Activated CD4-positive, alpha-beta T cell treated with anti-CD3 and anti-CD28 coated beads, Interleukin-10, Interleukin-2, amounts not matched to agents 100 ng/mL and 50 ng/mL, durations not matched to agents 16 hours and 8 hours (primary cell): ENCODE data around the gene C9orf85.
"Not testable (repeated sequence)": the region's sequence is repeated elsewhere in the genome, so short reads cannot be mapped to it uniquely, and the experiment has no call there.

Experiments
- DNase-seq: peaks from one replicate; pipeline ENCODE4 v3.0.0-alpha.2; 2020

The C9orf85 gene

DNA sequence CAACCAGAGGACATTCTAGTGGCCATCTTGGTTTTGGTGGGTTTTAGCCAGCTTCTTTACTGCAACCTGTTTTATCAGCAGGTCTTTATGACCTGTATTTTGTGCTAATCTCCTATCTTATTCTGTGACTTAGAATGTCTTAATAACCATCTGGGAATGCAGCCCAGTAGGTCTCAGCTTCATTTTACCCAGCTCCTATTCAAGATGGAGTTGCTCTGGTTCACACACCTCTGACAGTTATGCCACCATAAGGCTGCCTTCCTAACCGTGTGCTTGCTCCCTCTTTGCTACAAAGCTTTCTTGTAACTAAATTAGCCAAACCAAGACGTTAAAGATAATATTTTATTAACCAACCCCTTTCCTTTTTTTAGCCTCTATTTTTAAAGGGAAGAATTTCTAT, 43.2 kb downstream of the C9orf85 start:
- DNase-seq, result not testable (repeated sequence)

DNA sequence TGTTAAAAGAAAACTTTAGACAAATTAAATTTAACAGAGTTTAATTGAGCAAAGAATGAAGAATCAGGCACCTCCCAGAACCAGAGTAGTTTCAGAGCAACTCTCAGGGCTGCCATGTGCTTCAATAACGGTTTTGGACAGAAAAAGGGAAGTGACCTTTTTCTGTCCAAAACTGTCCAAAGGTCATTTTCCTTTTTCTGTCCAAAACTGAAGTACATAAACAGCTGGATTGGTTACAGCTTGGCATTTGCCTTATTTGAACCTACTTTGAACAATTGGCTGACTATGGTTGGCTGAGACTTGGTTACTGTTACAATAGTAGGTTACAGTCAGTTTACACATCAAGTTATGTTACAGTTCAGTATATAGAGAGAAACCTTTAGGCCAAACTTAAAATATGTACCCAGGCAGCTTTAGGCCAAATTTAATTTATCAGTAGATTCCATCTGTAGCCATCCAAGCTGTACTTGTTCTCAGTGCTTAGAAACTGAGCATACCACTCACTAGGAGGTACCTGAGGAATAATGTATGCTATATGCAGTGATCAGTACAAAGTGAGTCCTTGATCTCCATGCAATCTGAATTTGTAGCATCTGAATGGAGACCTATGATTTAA, 44.0 kb downstream of the C9orf85 start:
- DNase-seq, result no peak

DNA sequence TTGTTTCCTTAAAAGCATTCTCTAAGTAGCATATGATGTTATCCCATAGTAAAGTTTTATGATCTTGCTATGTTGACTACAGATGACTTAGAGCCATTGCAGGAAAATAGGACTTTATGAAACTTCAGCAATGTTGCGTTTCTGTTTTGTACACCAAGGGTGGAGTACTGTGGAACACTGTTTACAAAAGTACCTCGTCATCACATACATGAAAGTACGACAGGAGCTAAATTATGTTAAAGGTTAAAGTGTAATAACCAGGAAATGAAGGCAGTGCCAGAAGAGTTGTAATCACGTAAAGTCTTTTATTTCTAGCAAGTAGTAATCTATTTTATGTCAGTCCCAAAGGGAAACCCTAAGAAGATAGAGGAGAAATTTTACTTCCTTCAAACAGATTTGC, 50.9 kb downstream of the C9orf85 start:
- no peak for DNase-seq

DNA sequence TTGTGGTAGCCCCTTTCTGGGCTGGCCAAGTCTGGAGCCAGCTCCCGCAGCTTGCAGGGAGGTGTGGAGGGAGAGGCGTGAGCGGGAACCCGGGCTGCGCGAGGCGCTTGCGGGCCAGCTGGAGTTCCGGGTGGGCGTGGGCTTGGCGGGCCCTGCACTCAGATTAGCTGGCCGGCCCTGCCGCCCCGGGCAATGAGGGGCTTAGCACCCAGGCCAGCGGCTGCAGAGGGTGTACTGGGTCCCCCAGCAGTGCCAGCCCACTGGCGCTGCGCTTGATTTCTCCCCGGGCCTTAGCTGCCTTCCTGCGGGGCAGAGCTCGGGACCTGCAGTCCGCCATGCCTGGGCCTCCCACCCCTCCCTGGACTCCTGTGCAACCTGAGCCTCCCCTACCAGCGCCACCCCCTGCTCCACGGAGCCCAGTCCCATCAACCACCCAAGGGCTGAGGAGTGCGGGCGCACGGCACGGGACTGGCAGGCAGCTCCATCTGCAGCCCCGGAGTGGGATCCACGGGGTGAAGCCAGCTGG, 52.1 kb downstream of the C9orf85 start:
- DNase-seq, result not testable (repeated sequence)

DNA sequence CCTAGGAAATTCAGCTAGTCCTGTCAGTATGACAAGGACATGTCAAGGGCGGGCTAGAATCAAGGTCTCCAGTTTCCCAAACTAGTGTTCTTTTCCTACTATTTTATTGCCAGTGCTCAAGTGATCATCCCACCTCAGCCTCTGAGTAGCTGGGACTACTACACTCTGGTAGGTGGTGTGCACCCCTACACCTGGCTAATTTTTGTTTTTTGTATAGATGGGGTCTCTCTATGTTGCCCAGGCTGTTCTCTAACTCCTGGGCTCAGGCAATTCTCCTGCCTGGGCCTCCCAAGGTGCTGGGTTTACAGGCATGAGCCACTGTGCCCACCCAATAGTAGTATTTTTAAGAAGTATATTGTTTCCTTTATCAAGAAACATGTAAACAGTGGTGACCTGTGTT, 54.0 kb downstream of the C9orf85 start:
- no peak for DNase-seq

DNA sequence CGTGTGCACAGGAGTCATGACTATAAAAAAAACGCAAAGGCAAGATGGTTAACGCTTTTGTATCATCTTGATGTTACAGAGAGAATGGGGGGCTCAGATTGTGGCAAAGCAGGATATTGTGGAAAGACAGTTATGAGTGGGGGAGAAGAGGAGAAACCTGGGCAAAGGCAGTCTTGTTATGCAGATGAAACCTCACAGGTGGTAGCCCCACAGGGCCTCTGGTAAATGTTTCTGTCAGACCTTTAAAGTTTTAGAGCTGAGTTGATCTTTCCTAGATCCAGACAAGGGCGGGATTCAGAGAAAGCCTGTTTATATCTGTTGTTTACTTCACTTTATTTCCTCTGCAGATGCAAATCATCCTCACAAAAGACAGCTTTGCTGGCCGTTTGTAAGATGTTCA, 55.2 kb downstream of the C9orf85 start:
- DNase-seq, result no peak

DNA sequence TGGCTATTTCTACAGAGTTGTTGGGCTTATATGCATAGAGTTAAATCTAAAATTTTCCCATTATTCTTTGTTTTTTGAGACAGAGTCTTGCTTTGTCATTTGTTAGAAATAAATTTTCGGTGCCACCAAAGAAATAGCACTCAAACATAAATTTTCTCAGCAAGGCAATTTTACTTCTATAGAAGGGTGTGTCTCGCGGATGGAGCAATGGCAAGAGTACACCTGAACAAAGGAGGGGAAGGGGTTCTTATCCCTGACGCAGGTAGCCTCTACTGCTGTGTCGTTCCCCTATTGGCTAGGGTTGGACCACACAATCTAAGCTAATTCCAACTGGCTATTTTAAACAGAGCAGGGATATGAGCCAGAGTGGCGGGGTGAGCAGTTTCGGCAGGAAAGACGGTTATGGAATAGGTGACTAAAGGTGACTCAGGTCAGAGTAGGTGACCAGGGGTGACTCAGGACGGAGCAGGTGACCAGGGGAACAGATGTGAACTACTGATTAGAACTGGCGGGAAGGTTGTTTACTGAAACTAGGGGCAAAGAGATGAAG, 57.2 kb downstream of the C9orf85 start:
- DNase-seq, result no peak

DNA sequence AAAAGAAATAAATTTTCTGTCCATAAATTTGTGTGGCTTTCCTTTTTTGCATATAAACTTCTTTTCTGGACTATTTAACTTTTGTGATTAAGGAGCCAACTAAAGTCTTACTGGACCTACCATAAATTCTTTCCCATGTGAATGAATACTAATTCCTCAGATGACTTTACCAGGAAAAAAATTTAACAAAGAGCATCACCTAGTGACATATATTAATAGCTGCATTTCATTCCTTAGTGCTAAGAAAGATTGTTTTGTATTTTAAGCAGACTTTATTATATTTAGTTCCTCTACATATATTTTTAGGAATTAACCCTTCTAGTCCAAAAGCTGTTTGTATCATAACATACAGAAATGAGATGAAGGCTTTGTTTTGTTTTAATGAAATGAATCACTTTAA, 64.4 kb downstream of the C9orf85 start:
- no peak for DNase-seq

DNA sequence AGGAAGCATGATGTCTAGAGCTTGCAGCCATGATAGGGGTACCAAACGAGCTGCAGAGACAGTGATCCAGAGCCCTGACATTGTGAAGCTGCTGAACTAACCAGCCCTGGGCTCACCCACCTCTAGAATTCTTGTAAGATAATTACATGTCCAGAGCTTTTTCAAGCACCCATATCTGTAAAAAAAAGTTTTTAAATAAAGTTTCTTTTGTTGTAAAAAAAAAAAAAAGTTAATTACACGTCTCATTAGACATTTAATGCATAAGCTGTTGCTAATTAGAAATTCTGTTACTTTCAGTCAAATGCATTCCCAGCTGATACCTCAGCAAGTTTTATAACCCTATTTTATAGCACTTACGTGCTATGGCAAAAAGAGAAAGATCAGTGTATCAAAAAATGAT, 65.6 kb downstream of the C9orf85 start:
- no peak for DNase-seq

DNA sequence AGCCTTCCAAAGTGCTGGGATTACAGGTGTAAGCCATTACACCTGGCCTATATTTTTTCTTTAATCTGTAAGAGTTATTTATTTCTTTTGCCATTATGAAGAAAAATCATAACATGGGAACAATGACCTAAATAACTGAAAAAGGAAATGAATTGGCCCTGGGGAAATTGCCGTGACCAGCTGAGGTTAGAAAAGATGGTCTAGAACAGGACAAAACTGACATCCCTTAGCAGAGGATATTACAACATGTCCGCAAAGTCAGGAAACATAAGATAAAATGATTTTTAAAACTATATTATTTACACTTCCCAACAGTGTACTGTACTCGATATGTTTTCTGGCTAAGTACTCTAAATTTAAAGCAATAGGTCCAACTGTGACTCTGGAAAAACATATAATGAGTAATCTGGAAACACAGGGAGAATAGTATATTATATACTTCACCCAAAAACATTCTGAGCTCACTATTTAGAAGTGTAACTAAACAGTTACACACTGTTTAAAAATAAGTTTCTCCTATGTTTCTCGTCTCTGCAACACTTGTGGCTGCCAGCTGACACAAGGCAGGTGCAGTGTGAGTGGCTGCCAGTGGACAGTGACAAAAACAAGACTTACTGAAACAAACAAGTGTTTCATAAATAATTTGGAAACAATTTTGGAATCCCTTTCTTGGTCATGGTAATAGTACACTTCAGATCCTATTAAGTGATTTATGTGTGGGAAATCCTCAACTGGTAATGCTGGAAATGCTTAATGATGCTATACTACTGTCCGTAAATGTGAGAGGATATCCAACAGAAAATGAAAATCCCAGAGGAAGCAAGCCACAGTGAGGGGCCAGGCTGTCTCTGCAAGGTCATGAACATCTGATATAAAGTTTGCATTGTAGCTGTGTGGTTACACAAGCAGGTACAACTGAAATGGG, 69.1 kb downstream of the C9orf85 start:
- no peak for DNase-seq

DNA sequence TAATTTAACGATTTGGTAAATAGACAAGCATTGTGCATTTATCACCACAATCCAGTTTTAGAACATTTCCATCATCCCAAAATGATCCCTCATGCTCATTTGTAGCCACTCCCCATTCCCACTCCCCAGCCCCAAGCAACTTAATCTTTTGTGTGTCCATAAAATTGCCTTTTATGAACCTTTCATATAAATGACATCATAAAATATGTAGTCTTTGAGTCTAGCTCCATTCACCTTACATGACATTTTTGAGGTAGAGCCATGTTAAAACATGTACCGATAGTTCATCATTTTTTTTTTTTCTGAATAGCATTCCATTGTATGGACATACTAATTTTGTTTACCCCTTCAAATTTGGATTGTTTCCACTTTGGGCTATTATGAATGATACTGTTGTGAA, 70.5 kb downstream of the C9orf85 start:
- DNase-seq, result no peak

DNA sequence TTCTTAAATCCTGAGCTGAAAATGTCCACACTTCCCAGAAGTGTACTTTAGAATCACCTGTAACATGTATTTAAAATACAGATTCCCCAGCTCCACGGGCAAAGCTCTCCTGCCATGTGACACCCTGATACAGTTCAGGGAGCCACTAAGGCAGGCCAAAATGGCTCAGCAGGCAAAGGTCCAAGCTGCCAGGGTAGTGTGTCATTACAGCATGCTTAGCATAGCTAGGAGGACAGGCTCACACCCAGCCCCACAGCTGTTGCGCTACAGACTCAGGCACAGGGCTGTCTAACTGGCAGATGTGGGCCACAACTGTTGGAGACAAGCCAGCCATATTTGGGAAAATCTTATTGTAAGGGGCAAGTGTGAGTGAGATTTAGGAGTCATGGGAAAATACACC, 73.0 kb downstream of the C9orf85 start:
- no peak for DNase-seq

DNA sequence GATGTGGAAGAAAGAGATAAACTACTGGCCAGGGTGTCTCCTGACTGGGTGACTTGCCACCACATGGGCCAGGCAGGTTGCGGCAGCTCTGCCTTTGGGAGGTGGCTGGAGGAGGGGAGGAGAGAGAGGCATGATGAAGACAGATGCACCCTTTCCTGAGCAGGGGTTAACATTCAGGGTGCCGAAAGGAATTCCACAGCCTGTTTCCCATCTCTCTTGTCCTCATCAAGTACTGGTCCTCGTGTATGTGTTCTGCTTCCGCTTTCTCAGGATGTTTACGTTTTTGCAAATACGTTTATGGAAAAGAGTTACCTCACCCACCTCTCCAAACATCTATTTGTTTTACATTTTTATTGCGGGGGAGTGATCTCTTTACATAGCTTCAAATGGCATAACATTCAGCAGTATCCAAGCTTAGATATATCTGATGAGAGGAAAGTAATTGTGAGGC, 73.4 kb downstream of the C9orf85 start:
- DNase-seq, result no peak

DNA sequence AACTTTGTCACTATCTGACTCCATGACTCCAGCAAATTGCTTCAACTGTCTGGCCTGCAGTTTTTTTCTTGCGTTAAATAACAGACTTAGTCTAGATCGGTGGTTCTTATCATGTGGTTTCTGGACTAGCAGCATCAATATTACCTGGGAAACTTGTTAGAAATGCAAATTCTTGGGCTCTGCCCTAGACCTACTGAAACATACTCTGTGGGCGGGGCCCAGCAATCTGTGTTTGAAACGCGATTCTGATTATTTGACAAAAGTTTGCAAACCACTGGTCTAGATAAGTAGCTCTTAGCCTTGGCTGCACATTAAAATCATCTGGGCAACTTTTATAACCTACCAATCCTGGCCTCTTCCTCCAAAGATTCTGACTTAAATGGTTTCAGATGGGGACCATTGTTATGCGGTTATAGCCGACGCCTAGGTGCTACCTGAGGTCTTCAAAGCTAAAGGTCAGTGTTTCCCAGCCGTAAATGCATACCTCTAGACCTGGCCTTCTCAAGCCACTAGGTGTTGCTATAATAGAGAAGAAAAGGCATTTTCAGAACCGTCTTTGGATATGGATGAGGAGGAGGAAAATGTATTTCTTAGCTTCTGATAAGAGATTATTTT, 74.0 kb downstream of the C9orf85 start:
- no peak for DNase-seq

DNA sequence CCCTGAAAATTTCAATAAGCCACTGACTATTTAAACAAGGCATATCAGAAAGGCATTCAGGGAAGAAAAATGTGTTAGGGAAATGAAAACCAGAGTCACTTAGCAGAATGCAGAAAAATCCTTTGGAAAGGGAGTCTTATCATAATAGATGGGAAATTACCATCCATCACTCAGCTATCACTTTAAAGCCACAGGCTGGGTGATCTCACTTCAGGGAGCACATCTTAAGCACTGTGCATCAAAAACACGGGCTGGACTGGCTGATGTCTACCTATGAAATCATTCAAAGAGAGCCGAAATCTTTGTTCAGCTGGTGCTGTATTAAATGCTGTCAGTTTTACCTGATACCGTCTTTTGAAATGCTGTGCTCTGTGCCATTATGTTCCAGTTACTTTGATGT, 75.5 kb downstream of the C9orf85 start:
- DNase-seq, result no peak

DNA sequence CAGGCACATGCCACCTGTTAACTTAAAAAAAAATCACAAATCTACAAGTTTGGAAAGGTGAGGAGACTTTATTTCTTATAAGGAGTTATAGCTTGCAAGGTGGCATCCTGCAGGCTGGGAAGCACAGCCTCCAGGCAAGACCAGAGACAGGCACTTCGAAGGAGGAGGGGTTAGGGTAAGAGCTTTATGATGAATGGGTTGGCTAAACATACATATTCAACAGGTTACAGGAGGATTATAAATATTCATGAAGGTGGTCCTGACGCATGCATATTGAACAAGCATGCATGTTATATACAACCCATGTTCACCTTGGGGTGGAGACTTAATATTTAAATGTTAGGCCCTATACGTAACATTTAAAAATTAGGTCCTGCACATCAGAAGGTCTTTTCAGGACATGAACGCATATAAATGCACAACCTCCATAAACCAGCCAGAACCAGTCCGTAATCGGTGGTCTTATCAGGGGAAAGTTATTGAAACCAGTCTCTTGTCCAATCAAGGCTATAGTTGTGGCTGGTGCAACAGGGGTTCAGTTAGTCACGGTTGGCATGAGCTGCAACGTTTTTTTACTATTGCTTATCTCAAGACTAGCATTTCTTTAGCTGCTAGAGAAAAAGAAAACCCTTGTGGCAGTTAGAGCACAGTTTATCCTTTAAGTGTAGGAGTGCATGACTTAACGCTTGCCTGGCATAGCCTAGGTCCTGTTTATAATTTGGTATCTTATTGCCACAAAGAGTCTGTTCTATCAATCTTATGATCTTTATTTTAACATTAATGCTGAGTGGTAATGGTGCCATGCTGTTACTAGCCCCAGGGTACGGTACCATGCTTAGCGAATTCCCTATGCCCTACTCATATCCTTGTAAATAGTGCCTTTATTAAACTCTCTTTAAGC, 76.3 kb downstream of the C9orf85 start:
- DNase-seq, result no peak

DNA sequence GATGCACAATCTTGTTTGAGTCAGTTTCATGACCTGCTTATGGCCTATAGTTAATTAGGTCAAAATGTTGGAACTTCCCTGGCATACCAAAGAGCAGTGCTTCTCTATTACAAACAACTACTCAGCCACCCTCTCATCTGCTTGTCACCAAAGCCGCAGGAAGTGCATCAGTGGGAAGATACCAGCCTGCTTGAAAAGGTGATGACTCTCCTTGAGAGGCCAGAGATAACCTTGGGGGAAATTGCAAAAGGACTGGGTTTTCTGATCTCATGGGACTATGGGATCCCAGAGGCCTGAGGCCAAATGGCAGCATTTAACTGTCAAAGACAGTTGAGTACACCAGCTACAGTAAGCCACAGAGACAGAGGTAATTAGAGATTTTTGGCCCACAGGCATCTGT, 79.0 kb downstream of the C9orf85 start:
- no peak for DNase-seq

DNA sequence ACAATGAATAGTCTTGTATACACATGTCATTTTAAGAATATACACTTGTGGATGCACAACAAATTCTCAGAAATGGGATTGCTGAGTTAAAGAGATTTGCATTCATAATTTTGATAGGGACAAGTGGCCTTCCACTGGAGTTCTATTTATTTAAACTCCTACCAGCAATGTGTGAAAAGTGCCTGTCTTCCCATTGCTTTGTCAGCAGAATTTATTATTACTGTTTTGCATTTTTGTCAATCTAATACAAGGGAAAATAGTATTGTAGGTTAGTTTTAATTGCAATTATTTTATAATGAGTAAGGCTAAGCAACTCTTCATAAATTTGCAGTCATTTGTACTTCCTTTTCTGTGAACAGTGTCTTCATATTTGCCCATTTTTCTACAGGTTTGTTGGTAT, 94.0 kb downstream of the C9orf85 start:
- no peak for DNase-seq

DNA sequence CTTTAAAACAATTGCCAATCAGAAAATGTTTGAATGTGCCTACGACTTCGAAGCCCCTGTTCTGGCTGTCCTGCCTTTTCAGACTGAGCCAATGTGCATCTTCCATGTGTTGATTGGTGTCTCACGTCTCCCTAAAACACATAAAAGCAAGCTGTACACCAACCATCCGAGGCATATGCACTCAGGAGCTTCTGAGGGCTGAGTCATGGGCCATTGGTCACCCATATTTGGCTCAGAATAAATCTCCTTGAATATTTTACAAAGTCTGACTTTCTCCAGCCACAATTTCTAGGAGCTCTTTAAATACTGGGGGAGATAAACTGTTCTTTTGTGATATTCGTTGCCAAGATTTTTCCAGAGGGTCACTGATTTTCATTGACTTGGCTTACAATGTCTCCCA, 95.1 kb downstream of the C9orf85 start:
- DNase-seq, result no peak

DNA sequence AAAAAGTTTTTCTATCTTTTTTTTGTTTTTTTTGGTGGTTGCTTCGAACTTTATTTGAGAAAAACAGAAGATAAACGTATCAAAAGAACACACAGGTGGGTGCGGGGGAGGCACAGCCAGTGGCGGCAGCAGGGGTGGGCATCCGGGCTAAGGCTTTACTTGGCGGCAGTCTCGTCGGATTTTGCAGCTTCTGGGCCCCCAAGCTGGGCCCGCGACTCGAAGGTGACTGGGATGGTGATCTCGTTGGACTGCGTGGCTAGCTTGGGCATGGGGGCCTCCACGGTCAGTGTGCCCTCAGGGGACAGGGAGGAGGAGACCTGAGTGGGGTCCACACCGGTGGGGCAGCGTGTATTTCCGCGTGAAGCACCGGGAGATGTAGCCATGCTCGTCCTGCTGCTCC, 96.3 kb downstream of the C9orf85 start:
- DNase-seq, result not testable (repeated sequence)

DNA sequence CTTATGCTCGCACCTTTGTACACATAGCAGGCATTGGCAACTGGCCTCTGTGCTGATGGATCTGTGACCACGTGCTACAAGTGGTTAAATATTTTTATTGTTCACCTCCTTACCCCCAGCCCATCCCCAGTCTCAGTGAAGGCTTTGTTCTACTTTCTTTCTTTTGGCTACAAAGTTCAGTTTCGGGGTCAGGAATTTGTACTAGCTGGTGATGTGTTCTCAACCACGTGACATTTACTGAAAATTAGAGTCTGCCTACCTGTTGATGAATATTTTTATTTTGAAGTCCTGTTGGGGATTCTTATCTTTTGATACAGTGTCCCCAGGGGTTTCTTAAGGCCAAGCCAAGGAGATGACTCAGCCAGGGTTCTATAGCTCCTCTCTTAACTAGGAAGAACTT, 101.2 kb downstream of the C9orf85 start:
- no peak for DNase-seq

DNA sequence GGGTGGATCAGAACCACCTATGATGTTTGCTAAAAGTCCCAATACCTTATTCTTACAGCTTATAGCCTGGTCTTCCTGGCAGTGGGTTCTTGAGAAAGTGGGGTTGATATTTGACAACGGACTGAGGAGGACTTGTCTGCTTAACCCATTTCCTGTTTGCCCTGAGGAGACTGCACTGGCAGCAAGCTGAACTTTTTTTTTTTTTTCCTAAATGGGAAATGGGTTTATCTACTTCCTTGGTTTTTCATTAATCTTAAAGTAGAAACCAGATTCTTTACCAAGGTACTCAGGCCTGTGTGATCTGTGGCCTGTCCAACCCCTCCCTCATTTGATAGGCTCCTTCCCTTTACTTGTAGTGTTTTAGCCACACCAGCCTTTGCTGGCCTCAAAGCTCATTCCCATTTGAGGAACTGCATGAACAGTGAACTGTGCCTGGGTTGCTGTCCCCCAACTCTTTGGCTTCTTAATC, 101.9 kb downstream of the C9orf85 start:
- DNase-seq, result no peak
